ENCODE results near the gene ZNF716. TPM values are rescaled to one million over a fixed set of nuclear protein-coding genes. Genes with fewer than 3 reads are reported as not detected.
"Not testable (repeated sequence)": the region's sequence is repeated elsewhere in the genome, so short reads cannot be mapped to it uniquely, and the experiment has no call there.

Gene ZNF716
- not detected in 2 replicates for total RNA-seq

DNA sequence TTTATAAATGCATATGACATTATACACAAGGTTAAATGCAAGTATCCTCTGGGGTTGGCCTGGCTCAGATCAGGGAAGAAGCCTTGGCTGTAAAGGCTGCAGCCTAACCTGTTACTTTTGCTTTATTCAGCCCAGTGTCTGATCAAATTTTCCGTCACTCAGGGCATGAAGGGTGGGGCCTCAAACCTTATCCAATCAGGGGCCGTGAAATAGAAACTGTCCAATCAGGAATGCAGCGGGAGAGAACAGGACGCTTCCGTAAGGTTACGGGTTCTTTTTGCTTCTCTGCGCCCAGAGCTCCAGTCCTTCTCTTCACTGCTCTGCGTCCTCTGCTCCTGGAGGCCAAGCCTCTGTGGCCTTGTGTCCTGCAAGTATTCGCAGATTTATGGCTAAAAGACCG, at the start of gene ZNF716:
Gene ZNF716, plus strand, starts transcription at position 274 of the 400 bp plus-strand sequence. Its CDS starts 112 bp downstream, at position 386.
- Mint-ChIP-seq H3K27me3 (no peaks in the 10 kb centered on the region), H3K9me3 (peaks cover 23% of the 10 kb centered on the region), H3K4me1 (no peaks in the 10 kb centered on the region), H3K4me3 (no peak within 1 kb of the TSS), H3K27ac (no peak within 1 kb of the TSS), H3K36me3 (ENCODE audit: low read depth) (no peaks in the 10 kb centered on the region)
- DNase-seq = no peak
- intact Hi-C loops (cut with micrococcal nuclease) = no loop called here

DNA sequence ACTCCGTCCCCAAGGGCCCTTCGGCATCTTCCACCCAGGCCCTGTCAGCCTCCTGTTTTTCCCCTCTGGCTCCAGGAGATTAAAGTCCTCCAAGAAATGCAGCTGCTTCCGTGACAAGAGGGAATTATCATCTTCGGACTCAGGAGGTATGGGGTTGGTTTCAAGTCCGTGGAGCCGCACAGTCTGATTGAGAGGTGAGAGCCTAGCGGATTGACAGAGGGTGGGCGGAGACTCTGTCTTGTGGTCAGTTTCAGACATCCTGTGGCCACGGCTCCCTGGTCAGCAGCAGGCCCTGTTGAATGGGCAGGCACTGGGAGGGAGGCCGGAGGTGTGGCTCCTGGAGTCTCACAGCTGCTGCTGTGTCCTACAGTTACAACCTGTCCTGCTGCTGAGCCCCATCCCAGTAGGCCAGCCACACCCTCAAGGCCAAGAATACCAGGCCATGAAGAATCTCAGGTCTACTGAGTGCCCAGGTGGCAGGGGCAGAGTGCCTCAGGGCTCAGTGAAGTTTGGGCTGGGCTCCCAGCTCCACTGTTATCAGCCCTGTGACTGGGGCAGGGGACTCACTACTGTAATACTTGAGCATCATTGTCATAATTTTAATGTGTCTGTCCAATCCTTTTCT, 49.3 kb upstream of the ZNF716 start:
- no peak overlapping the region for H3K27ac Mint-ChIP-seq
- H3K27me3 Mint-ChIP-seq = no peaks in the 10 kb centered on the region
- H3K4me1 Mint-ChIP-seq = no peaks in the 10 kb centered on the region
- H3K9me3 Mint-ChIP-seq = peaks cover 19% of the 10 kb centered on the region
- intact Hi-C loops (cut with micrococcal nuclease) = no loop called here
- no peak for DNase-seq
- H3K36me3 Mint-ChIP-seq (ENCODE audit: low read depth) = no peaks in the 10 kb centered on the region
- H3K4me3 Mint-ChIP-seq = no peak overlapping the region

DNA sequence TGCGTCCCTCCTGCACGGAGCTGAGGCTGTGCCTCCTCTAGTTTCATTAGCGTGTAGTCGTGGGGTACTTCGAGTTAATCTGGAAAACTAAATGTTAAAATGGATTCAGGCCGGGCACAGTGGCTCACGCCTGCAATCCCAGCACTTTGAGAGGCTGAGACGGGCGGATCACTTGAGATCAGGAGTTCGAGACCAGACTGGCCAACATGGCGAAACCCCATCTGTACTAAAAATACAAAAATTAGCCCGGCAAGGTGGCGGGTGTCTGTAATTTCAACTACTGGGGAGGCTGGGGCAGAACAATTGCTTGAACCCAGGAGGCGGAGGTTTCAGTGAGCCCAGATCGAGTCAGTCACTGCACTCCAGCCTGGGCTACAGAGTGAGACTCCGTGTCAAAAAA, 46.9 kb upstream of the ZNF716 start:
- H3K9me3 Mint-ChIP-seq = peaks cover 20% of the 10 kb centered on the region
- H3K4me3 Mint-ChIP-seq; H3K4me1 Mint-ChIP-seq; H3K27ac Mint-ChIP-seq; intact Hi-C loops (cut with micrococcal nuclease); H3K27me3 Mint-ChIP-seq; DNase-seq; H3K36me3 Mint-ChIP-seq (ENCODE audit: low read depth): not testable (repeated sequence)

DNA sequence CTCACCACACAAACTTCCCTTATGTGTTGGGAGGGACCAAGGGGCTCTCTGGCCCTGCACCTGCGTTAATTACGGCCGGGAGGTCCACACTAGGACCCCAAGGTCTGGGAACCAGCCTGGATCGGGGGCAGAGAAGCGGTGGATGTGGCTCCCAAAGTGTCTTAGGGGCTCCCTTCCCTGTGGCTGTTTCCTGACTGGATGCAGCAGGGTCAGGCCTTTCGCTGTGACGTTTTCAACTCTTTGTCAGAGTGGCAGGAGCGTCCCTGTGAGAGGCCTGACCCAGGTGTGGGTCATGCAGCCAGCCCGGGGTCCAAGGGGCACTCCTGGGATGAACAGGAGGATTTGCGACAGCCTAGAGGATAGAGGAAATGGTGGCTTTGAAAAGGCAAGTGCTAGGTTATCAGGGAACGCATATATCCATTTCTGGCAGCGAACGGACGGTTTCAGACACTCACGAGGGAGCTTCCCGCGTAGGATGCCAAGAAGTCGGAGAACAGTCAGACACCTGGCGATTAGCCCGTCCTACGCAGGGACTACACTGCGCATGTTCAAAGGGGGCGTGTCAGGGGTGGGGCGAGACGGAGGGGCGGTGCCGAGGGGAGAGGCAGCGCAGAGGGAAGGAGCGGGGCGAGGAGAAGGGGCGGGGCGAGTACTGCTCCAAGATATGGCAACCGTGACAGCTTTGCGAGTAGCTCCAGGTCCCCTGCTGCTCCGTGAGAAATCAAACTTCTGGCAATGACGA, 46.2 kb upstream of the ZNF716 start:
- no peak for DNase-seq
- intact Hi-C loops (cut with micrococcal nuclease) = no loop called here
- no peaks in the 10 kb centered on the region for H3K27me3 Mint-ChIP-seq
- H3K36me3 Mint-ChIP-seq (ENCODE audit: low read depth) = no peaks in the 10 kb centered on the region
- peaks cover 20% of the 10 kb centered on the region for H3K9me3 Mint-ChIP-seq
- no peaks in the 10 kb centered on the region for H3K4me1 Mint-ChIP-seq
- no peak overlapping the region for H3K27ac Mint-ChIP-seq
- H3K4me3 Mint-ChIP-seq = no peak overlapping the region

DNA sequence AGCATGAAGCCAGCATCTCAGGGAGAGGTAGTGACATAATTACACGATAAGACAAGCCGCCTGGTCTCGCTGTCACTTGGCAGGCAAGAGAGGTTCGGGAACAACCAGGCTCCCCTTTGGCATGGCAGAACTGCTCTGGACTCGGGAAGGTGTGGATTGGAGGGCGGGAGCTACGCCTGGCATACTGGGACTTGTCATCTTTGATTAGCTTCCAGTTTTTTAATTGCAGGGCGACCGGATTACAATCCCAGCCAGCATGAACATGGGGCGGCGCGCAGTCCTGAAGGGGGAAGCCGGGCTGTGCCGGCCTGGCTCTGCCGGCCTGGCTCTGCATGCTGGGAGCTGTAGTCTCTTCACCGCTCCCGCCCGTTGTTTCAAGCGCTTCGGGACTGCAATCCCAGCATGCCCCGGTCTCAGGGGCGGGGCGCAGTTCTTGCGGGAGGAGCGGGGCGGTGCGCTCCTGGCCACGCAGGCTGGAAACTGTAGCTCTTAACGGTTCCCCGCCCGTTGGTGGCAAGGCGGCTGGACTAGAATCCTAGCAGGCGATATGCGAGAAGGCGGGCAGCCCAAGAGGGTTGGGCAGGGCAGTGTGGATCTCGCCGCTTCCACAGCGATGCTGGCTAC, 45.5 kb upstream of the ZNF716 start:
- intact Hi-C loops (cut with micrococcal nuclease) = no loop called here
- Mint-ChIP-seq H3K4me3 (no peak overlapping the region), H3K36me3 (ENCODE audit: low read depth) (no peaks in the 10 kb centered on the region), H3K9me3 (peaks cover 23% of the 10 kb centered on the region), H3K27ac (no peak overlapping the region), H3K4me1 (no peaks in the 10 kb centered on the region), H3K27me3 (no peaks in the 10 kb centered on the region)
- DNase-seq = no peak

DNA sequence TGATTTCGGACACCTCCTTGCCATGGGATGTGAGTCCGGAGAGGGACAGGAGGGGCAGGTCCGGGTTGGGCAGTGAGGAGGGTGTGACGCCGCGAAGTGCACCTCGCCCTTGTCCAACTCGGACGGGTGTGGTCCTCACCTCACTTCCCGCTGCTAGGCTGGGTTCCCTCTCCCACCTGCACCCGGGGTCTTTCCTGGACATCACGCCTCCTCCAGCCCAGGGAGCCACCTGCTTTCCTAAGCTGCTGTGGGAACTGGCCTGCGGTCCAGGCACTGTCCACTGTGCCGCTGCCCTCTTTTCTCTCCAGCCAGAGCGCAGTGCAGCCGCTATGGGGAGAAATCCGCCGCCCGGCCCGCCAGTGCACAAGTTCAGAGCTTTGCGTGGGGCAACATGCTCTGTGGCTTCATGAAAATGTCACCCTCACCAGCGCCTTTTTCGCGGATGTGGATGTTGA, 45.0 kb upstream of the ZNF716 start:
- no peak overlapping the region for H3K4me3 Mint-ChIP-seq
- peaks cover 23% of the 10 kb centered on the region for H3K9me3 Mint-ChIP-seq
- no peaks in the 10 kb centered on the region for H3K4me1 Mint-ChIP-seq
- no peak for DNase-seq
- intact Hi-C loops (cut with micrococcal nuclease) = no loop called here
- H3K27ac Mint-ChIP-seq = no peak overlapping the region
- no peaks in the 10 kb centered on the region for H3K36me3 Mint-ChIP-seq (ENCODE audit: low read depth)
- H3K27me3 Mint-ChIP-seq = no peaks in the 10 kb centered on the region

DNA sequence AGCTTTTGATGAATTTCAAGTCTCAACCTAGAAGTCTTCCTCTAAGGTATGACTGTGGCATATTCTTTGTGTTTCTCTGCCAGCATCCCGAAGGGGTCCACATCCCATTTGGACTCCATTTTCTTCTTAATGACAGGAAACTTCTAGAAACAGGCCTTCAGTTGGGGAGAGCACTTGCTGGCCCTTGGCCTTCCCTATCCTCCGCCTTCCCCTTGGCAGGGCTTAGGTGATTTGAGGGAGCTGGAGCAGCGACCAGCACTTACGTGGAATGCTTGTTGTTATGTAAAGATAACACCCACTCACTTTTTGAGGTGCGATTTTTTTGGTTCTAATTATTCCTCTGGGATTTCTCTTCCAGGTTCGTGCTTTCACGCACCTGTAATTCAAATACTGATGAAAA, 42.9 kb upstream of the ZNF716 start:
- Mint-ChIP-seq H3K4me1 (no peaks in the 10 kb centered on the region), H3K27ac (no peak overlapping the region), H3K4me3 (no peak overlapping the region), H3K9me3 (peaks cover 20% of the 10 kb centered on the region), H3K27me3 (no peaks in the 10 kb centered on the region), H3K36me3 (ENCODE audit: low read depth) (no peaks in the 10 kb centered on the region)
- DNase-seq = no peak
- intact Hi-C loops (cut with micrococcal nuclease) = no loop called here

DNA sequence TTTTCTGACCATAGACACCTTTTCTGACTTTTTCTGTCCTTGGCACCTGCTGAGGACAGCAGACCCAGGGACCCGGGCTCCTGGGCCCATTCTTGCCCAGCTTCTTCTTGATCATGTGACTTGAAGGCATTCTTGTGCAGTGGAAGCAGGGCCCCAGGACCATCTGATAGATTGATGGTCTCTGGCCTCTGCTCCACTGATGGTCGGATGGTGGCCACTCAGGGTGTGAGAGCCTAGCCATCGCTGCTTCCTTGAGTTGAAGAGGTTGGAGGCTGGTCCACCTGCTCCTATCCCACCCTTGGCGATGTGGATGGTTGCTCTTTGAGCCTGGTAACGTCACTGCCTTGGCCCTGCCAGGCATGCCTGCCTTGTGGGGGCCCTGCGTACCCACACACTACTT, 37.8 kb upstream of the ZNF716 start:
- intact Hi-C loops (cut with micrococcal nuclease) = no loop called here
- H3K27me3 Mint-ChIP-seq = no peaks in the 10 kb centered on the region

DNA sequence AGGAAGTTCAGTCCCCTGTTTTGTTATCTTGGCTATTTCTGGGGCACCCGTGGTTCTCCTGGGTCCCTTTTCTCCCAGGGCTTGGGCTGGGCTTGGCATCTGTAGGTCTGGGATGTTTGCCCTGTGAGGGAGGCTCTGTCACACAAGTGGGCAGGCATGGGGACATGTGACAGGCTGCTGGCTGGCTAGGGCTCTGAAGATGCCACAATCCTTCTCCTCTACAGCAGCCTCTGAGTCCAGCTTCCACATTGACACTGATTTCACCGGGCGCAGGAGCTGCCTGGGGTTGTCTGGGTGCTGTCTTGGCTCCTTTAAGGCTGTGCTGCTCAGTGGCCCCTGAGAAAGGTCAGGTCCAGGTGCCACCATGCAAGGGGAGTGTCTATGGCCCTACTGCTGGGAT, 37.4 kb upstream of the ZNF716 start:
- Mint-ChIP-seq H3K4me1 (no peaks in the 10 kb centered on the region), H3K4me3 (no peak overlapping the region), H3K27me3 (no peaks in the 10 kb centered on the region), H3K27ac (no peak overlapping the region), H3K9me3 (peaks cover 3% of the 10 kb centered on the region), H3K36me3 (ENCODE audit: low read depth) (no peaks in the 10 kb centered on the region)
- intact Hi-C loops (cut with micrococcal nuclease) = no loop called here
- no peak for DNase-seq

More for the DNA sequence above, 37.8 kb upstream of the ZNF716 start:
- DNase-seq = no peak
- H3K9me3 Mint-ChIP-seq = peaks cover 7% of the 10 kb centered on the region
- no peak overlapping the region for H3K27ac Mint-ChIP-seq
- H3K4me1 Mint-ChIP-seq = no peaks in the 10 kb centered on the region
- H3K36me3 Mint-ChIP-seq (ENCODE audit: low read depth) = no peaks in the 10 kb centered on the region
- no peak overlapping the region for H3K4me3 Mint-ChIP-seq

DNA sequence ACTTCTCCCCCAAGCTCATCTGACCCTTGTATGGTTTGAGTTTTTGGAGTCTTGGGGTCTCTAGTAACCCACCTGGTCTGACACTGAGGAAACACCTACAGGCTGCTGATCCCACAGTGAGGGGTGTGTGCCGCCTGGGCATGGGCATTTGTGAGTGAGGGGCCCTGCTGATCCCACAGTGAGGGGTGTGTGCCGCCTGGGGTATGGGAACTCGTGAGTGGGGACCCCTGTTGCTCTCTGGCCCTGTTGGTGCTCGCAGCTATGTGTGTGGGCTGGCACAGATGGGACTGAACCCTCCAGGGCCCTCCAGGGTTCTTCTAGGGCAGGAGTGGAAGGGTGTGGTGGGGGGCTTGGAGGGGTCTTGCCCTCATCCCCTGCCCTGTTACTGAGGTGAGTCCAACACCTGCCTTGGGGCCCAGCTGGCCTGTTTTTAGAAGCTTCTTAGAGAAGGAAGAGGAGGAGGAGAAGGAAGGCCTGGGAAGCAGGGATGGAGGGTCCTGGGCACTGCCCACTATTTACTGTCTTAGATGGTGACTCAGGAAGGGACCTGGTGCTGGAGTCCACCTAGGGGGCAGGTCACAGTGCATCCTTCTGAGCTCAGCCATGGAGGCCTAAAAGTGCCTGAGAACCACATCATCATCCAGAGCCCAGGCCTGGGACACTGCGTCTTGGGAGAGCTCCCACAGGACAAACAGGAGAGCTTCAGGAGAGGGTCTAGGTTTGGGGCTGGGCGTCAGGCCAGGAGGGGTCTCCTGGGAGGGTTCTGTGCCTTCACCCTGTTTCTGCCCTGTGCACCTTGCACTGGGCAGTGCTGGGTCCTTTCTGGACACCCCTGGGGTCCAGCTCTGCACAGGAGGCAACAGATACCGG, 36.2 kb upstream of the ZNF716 start:
- DNase-seq = no peak
- Mint-ChIP-seq H3K36me3 (ENCODE audit: low read depth) (no peaks in the 10 kb centered on the region), H3K27me3 (no peaks in the 10 kb centered on the region), H3K4me3 (no peak overlapping the region), H3K27ac (no peak overlapping the region), H3K4me1 (no peaks in the 10 kb centered on the region), H3K9me3 (peaks cover 3% of the 10 kb centered on the region)
- intact Hi-C loops (cut with micrococcal nuclease) = no loop called here

DNA sequence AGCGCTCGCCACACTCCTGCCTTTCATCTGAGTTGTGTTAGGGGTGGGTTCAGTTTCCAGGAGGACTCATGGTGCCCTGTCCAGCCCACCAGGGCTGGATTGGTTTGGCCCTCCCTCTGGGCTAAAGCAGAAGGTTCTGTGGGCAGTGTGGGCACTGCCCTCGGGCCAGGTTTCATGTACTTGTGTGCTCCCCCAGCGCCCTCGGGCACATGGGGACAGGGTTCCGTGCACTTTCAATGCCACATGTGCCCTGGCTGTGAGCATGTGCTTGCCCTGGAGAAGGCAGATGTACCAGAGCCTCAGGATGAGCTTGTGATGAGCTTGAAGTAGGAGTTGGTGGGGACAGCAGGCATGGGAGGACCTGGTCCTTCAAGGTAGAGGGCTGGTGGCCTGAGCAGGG, 35.6 kb upstream of the ZNF716 start:
- Mint-ChIP-seq H3K36me3 (ENCODE audit: low read depth) (no peaks in the 10 kb centered on the region), H3K27ac (no peak overlapping the region), H3K9me3 (peaks cover under 1% of the 10 kb centered on the region), H3K4me3 (no peak overlapping the region), H3K4me1 (no peaks in the 10 kb centered on the region), H3K27me3 (no peaks in the 10 kb centered on the region)
- intact Hi-C loops (cut with micrococcal nuclease) = no loop called here
- no peak for DNase-seq

DNA sequence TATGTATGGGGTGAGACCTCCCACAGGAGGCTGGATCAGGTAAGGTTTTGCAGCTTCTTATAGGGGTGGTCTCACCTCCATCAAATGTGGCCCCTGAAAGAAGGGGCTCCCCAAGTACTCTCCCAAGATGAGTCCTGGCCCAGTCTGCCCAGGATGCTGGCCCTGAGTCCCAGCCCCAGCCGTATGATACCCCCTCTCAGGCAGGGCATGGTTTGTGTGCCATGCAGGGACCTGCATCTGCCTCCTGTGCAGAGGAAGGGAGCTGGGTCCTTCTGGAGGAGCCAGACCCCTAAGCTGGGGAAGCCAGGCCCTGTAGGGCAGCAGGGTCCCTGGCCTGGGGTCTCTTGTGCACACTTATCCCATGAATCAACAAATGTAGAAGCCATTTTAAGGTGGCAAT, 35.1 kb upstream of the ZNF716 start:
- intact Hi-C loops (cut with micrococcal nuclease) = no loop called here
- no peaks in the 10 kb centered on the region for H3K4me1 Mint-ChIP-seq
- no peak overlapping the region for H3K4me3 Mint-ChIP-seq
- no peaks in the 10 kb centered on the region for H3K27me3 Mint-ChIP-seq
- no peaks in the 10 kb centered on the region for H3K9me3 Mint-ChIP-seq
- no peak overlapping the region for H3K27ac Mint-ChIP-seq
- no peaks in the 10 kb centered on the region for H3K36me3 Mint-ChIP-seq (ENCODE audit: low read depth)
- no peak for DNase-seq

DNA sequence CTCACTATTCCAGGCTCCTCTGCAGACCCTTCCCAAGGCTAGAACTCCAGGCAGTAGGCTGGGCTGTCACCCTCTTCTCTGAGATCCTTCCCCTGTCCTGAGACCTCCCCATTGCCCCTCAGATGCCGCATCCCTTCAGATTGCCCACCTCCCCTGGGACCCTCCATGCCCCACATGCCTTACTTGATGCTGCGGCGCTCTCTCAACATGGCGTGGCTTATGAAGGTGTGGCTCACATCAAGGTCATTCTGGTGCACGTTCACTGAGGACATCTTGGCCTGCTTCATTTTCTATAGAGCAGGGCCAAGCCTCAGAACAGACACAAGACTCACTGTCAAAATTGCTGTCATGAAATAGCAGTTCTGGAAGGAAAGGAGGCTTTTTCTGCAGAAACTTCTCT, 34.7 kb upstream of the ZNF716 start:
- no peak for DNase-seq
- intact Hi-C loops (cut with micrococcal nuclease) = no loop called here

DNA sequence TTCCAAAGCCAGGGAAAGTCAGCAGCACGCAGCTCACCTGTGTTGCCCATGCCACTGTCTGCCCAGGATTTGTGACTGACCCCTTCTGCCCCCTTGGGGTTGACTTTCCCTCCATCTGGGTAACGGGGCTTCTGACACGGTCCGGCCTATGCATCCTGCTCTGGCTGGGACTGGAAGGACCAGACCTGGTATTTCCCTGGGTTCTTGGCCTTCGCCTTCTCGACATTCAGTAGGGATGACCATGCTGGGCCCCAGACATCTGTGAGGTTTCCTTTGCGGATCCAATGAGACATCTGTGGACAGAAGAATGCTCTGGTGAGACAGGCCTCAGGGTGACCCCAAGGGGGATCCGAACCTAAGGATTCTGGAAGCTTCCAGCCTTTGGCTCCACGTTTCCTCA, 34.2 kb upstream of the ZNF716 start:
- intact Hi-C loops (cut with micrococcal nuclease) = no loop called here
- no peak overlapping the region for H3K27ac Mint-ChIP-seq
- H3K4me3 Mint-ChIP-seq = no peak overlapping the region
- H3K27me3 Mint-ChIP-seq = no peaks in the 10 kb centered on the region
- no peaks in the 10 kb centered on the region for H3K36me3 Mint-ChIP-seq (ENCODE audit: low read depth)
- no peaks in the 10 kb centered on the region for H3K4me1 Mint-ChIP-seq
- H3K9me3 Mint-ChIP-seq = no peaks in the 10 kb centered on the region
- DNase-seq = no peak

More for the DNA sequence above, 34.7 kb upstream of the ZNF716 start:
- H3K27ac Mint-ChIP-seq = no peak overlapping the region
- no peaks in the 10 kb centered on the region for H3K27me3 Mint-ChIP-seq
- H3K36me3 Mint-ChIP-seq (ENCODE audit: low read depth) = no peaks in the 10 kb centered on the region
- H3K4me3 Mint-ChIP-seq = no peak overlapping the region
- no peaks in the 10 kb centered on the region for H3K4me1 Mint-ChIP-seq
- no peaks in the 10 kb centered on the region for H3K9me3 Mint-ChIP-seq

All from activated CD4-positive, alpha-beta T cell treated with anti-CD3 and anti-CD28 coated beads, Interleukin-2, amount 10 ng/mL, durations not matched to agents 24 days and 14 days (primary cell).